H1 (cell line): ENCODE measurements around the gene MEMO1. TPM values are rescaled to one million over a fixed set of nuclear protein-coding genes. Genes with fewer than 3 reads are reported as not detected.
"Not testable (repeated sequence)": the region's sequence is repeated elsewhere in the genome, so short reads cannot be mapped to it uniquely, and the experiment has no call there.

Experiments used
- CTCF ChIA-PET: fragments of 300-600 bp; sonication (Branson Sonifier 250); formaldehyde crosslinking; loops from one replicate; lab custom pipeline; 2021; ENCODE audit not compliant: partially characterized antibody; lab: Charles Lee
- POLR2A ChIA-PET: fragments of 300-600 bp; sonication (Branson Sonifier 250); formaldehyde crosslinking; loops from one replicate; lab custom pipeline; 2021; ENCODE audit warnings: inconsistent platforms; ENCODE audit not compliant: partially characterized antibody; lab: Charles Lee
- DNase-seq, 2 experiments: peaks; one replicate each; pipeline versions ENCODE4 v3.0.0 to v3.0.0-alpha.2; 2010 to 2022; ENCODE audit warnings: low spot score in 2 of 2, low read depth in 1 of 2, mixed read lengths in 1 of 2
- FAIRE-seq: peaks from 2 replicates; lab custom pipeline; 2011; peaks lifted over from hg19 to GRCh38; lab: Jason Lieb, UNC
- H2AFZ ChIP-seq: 2 replicates; pipeline ENCODE4 v1.8.1; 2012; ENCODE audit warnings: low read length, inconsistent platforms
- H2AK5ac ChIP-seq: 2 replicates; pipeline ENCODE4 v1.6.1; 2013; ENCODE audit warnings: low read depth, low read length
- H2BK120ac ChIP-seq: replicated peaks from 2 replicates; pipeline ENCODE3; 2013; ENCODE audit warnings: low read depth, low read length, inconsistent platforms
- H2BK12ac ChIP-seq: 2 replicates; pipeline ENCODE4 v1.6.1; 2013; ENCODE audit warnings: low read depth, low read length
- H2BK15ac ChIP-seq: 2 replicates; pipeline ENCODE4 v1.6.1; 2013; ENCODE audit warnings: low read length
- H2BK20ac ChIP-seq: 2 replicates; pipeline ENCODE4 v1.6.1; 2013; ENCODE audit warnings: low read length
- H2BK5ac ChIP-seq: 2 replicates; pipeline ENCODE4 v1.6.1; 2013; ENCODE audit warnings: low read depth, low read length
- H3K14ac ChIP-seq: 2 replicates; pipeline ENCODE4 v1.6.1; 2013; ENCODE audit warnings: inconsistent platforms; ENCODE audit not compliant: insufficient read length
- H3K18ac ChIP-seq: 2 replicates; pipeline ENCODE4 v1.6.1; 2013; ENCODE audit warnings: low read length; ENCODE audit errors: extremely low read depth
- H3K23ac ChIP-seq: 2 replicates; pipeline ENCODE4 v1.6.1; 2013; ENCODE audit warnings: inconsistent platforms; ENCODE audit not compliant: insufficient read length
- H3K23me2 ChIP-seq: 2 replicates; pipeline ENCODE4 v1.6.1; 2013; ENCODE audit warnings: low read depth, low read length
- H3K27ac ChIP-seq: 2 replicates; pipeline ENCODE4 v1.6.1; 2011; ENCODE audit warnings: low read depth, low read length, inconsistent platforms
- H3K27me3 ChIP-seq, 4 experiments: replicated peaks in 1 of 4; 1 replicate in 1 of 4; 2 replicates in 3 of 4; pipeline versions ENCODE4 v1.6.1 to v1.8.1; 2011 to 2013; ENCODE audit warnings: low read length in 3 of 4, mild to moderate bottlenecking in 3 of 4, inconsistent platforms in 2 of 4, mixed read lengths in 2 of 4, moderate library complexity in 1 of 4; ENCODE audit not compliant: control insufficient read depth in 3 of 4, insufficient read depth in 3 of 4; ENCODE audit errors: extremely low read depth in 1 of 4
- H3K36me3 ChIP-seq, 4 experiments: 2 replicates each; pipeline versions ENCODE4 v1.6.1 to v1.8.1; 2011 to 2013; ENCODE audit warnings: mild to moderate bottlenecking in 4 of 4, low read length in 3 of 4, moderate library complexity in 2 of 4, control low read depth in 1 of 4, inconsistent platforms in 1 of 4; ENCODE audit not compliant: insufficient read depth in 4 of 4, control insufficient read depth in 2 of 4
- H3K4ac ChIP-seq: replicated peaks from 2 replicates; pipeline ENCODE3; 2013; ENCODE audit warnings: low read length, low read depth, mixed read lengths, inconsistent platforms; ENCODE audit not compliant: insufficient read length
- H3K4me1 ChIP-seq, 4 experiments: replicated peaks in 1 of 4; 1 replicate in 1 of 4; 2 replicates in 3 of 4; pipeline versions ENCODE4 v1.6.1 to v1.8.1; 2011 to 2013; ENCODE audit warnings: low read length in 3 of 4, inconsistent platforms in 2 of 4, mixed read lengths in 1 of 4; ENCODE audit not compliant: insufficient read depth in 4 of 4, control insufficient read depth in 3 of 4
- H3K4me2 ChIP-seq, 2 experiments: 2 replicates each; pipeline versions ENCODE4 v1.6.1 to v1.8.1; 2011 to 2013; ENCODE audit warnings: low read depth in 2 of 2, low read length in 2 of 2, control low read depth in 1 of 2, inconsistent platforms in 1 of 2, mild to moderate bottlenecking in 1 of 2; ENCODE audit not compliant: insufficient read depth in 1 of 2
- H3K4me3 ChIP-seq, 4 experiments: fragments of 200-600, 300-600 bp in 1 of 4; sonication (generic), shearing (Covaris generic), sonication (Bioruptor Twin) in 1 of 4; 2 replicates each; pipeline versions ENCODE4 v1.5.1 to v1.8.1; 2011 to 2016; ENCODE audit warnings: low read length in 4 of 4, low read depth in 3 of 4, control low read depth in 2 of 4, inconsistent platforms in 2 of 4, mild to moderate bottlenecking in 2 of 4, mixed read lengths in 1 of 4, moderate library complexity in 1 of 4; ENCODE audit not compliant: insufficient read depth in 2 of 4; ENCODE audit errors: extremely low read depth in 1 of 4
- H3K56ac ChIP-seq: replicated peaks from 2 replicates; pipeline ENCODE3; 2013; ENCODE audit warnings: low read depth, mild to moderate bottlenecking, mixed read lengths, low read length, inconsistent platforms; ENCODE audit not compliant: insufficient read length
- H3K79me1 ChIP-seq: 2 replicates; pipeline ENCODE4 v1.6.1; 2013; ENCODE audit warnings: low read depth, low read length, control low read depth
- H3K79me2 ChIP-seq, 2 experiments: 2 replicates each; pipeline versions ENCODE4 v1.6.1 to v1.8.1; 2012 to 2013; ENCODE audit warnings: low read length in 2 of 2, mild to moderate bottlenecking in 2 of 2, inconsistent platforms in 1 of 2; ENCODE audit not compliant: insufficient read depth in 2 of 2, control insufficient read depth in 1 of 2
- H3K9ac ChIP-seq, 4 experiments: replicated peaks in 1 of 4; 1 replicate in 1 of 4; 2 replicates in 3 of 4; pipeline versions ENCODE4 v1.6.1 to v1.8.1; 2011 to 2013; ENCODE audit warnings: low read depth in 3 of 4, low read length in 3 of 4, control low read depth in 2 of 4, mild to moderate bottlenecking in 2 of 4, moderate library complexity in 2 of 4, inconsistent platforms in 1 of 4; ENCODE audit errors: extremely low read depth in 1 of 4
- H3K9me3 ChIP-seq, 2 experiments: 2 replicates each; pipeline versions ENCODE4 v1.6.1 to v1.8.1; 2012 to 2013; ENCODE audit warnings: mild to moderate bottlenecking in 2 of 2, moderate library complexity in 2 of 2, control low read depth in 1 of 2, inconsistent platforms in 1 of 2, low read depth in 1 of 2, low read length in 1 of 2, mixed read lengths in 1 of 2; ENCODE audit not compliant: insufficient read depth in 2 of 2
- H4K20me1 ChIP-seq, 2 experiments: replicated peaks in 1 of 2; 2 replicates each; pipeline versions ENCODE3 to v1.8.1; 2011 to 2013; ENCODE audit warnings: inconsistent platforms in 2 of 2, low read length in 2 of 2, mild to moderate bottlenecking in 1 of 2; ENCODE audit not compliant: insufficient read depth in 2 of 2, control insufficient read depth in 1 of 2
- H4K5ac ChIP-seq: 2 replicates; pipeline ENCODE4 v1.6.1; 2013; ENCODE audit warnings: low read length, low read depth, mixed read lengths, inconsistent platforms; ENCODE audit not compliant: insufficient read length
- H4K8ac ChIP-seq: 2 replicates; pipeline ENCODE4 v1.8.0; 2013; ENCODE audit warnings: mild to moderate bottlenecking, moderate library complexity, low read length, inconsistent platforms; ENCODE audit not compliant: insufficient read depth; ENCODE audit errors: extremely low read depth
- H4K91ac ChIP-seq: replicated peaks from 2 replicates; pipeline ENCODE3; 2013; ENCODE audit warnings: low read length, mixed read lengths, inconsistent platforms; ENCODE audit not compliant: insufficient read length
- WGBS, 2 experiments: shearing (Covaris generic) in 1 of 2; methylation state at CpG; one replicate each; pipeline versions ENCODE4 v1.1.6 to v1.1.7; 2013 to 2015; ENCODE audit warnings: low lambda C conversion rate in 2 of 2, mixed read lengths in 2 of 2, inconsistent platforms in 1 of 2, low coverage in 1 of 2, missing lambda C conversion rate in 1 of 2; ENCODE audit not compliant: insufficient replicate concordance in 2 of 2, insufficient coverage in 1 of 2, insufficient read length in 1 of 2; ENCODE audit errors: extremely low coverage in 1 of 2, missing lambda C conversion rate in 1 of 2; 5-methylcytosine and 5-hydroxymethylcytosine counted together
- polyA plus RNA-seq, 7 experiments: library from polyadenylated mRNA; depleted of rRNA in 3 of 7; stranded (reverse) in 5 of 7; unstranded in 2 of 7; fragments of >200 nt in 5 of 7; fragments of 200-250 nt in 2 of 7; gene quantifications; 1 replicate in 5 of 7; 2 replicates in 1 of 7; 4 replicates in 1 of 7; pipeline versions ENCODE4 v1.2.1 to v1.2.3, GENCODE V29; 2011 to 2013; ENCODE audit warnings: missing spikeins in 2 of 7, mixed read lengths in 2 of 7
- total RNA-seq: library from RNA; stranded (reverse); fragmentation: NEBNext Ultra II Directional; extraction: Animal tissue kit (Norgen Biotek cat#: 25700); gene quantifications from 2 replicates; pipeline ENCODE4 v1.2.1, GENCODE V29; 2021

MEMO1 gene
- total and polyA plus RNA-seq, 2 of the 8 experiments (the other 6 are each of a cell fraction or from before 2014, with no cell fraction given) = 26.9 to 54.7 TPM

- POLR2A ChIA-PET, H3K4me1 ChIP-seq, H4K20me1 ChIP-seq, H3K23ac ChIP-seq, H2BK15ac ChIP-seq, H2BK12ac ChIP-seq, H3K4me2 ChIP-seq, H2BK120ac ChIP-seq, H2AFZ ChIP-seq, H3K9ac ChIP-seq, H4K8ac ChIP-seq, H3K79me1 ChIP-seq, H3K79me2 ChIP-seq, H3K18ac ChIP-seq, H3K56ac ChIP-seq, H3K4me3 ChIP-seq, H4K5ac ChIP-seq, H2BK20ac ChIP-seq, H3K27ac ChIP-seq, H3K23me2 ChIP-seq, H2BK5ac ChIP-seq, H3K4ac ChIP-seq, CTCF ChIA-PET, FAIRE-seq, H3K27me3 ChIP-seq, H3K9me3 ChIP-seq, H4K91ac ChIP-seq, H3K14ac ChIP-seq, DNase-seq, H2AK5ac ChIP-seq: not testable (repeated sequence)
- WGBS, 2 experiments = 96% methylated on average over 2 of the region's 2 CpGs; no CpG with 5 or more reads in 1 of the 2 experiments
- H3K36me3 ChIP-seq = peaks cover 0 to 13% (median 0%) of the 10 kb centered on the region in 4 experiments; a peak in 2 of 8 replicates
Observed at GRCh38 chr2:31900156-31900555, 110.7 kb downstream of the MEMO1 start.

GRCh38 chr2:31898346-31898745 lies 112.5 kb downstream of the MEMO1 start:
- H3K9me3 ChIP-seq, H3K56ac ChIP-seq, DNase-seq, H2BK15ac ChIP-seq, H4K91ac ChIP-seq, H3K4me2 ChIP-seq, H2BK20ac ChIP-seq, H3K79me1 ChIP-seq, H3K4me3 ChIP-seq, H3K14ac ChIP-seq, H4K8ac ChIP-seq, CTCF ChIA-PET, FAIRE-seq, H3K23me2 ChIP-seq, H3K23ac ChIP-seq, H3K27ac ChIP-seq, H2BK120ac ChIP-seq, H3K79me2 ChIP-seq, H3K4ac ChIP-seq, H3K4me1 ChIP-seq, H3K27me3 ChIP-seq, H4K5ac ChIP-seq, H2AFZ ChIP-seq, H3K18ac ChIP-seq, H2AK5ac ChIP-seq, H4K20me1 ChIP-seq, H2BK12ac ChIP-seq, H3K9ac ChIP-seq, H2BK5ac ChIP-seq: not testable (repeated sequence)
- WGBS, 2 experiments = 92% methylated on average over 3 of the region's 3 CpGs; no CpG with 5 or more reads in 1 of the 2 experiments
- POLR2A ChIA-PET = interaction anchor here (0.7 kb wide), 1 partner anchor 38 kb away, joined by 4 read pairs; no protein-coding TSS in a partner anchor
- peaks cover 0 to 13% (median 0%) of the 10 kb centered on the region in 4 experiments; a peak in 2 of 8 replicates for H3K36me3 ChIP-seq
